KMS-11 (cell line): ENCODE results near the gene CCDC148.
"Not testable (repeated sequence)": the region's sequence is repeated elsewhere in the genome, so short reads cannot be mapped to it uniquely, and the experiment has no call there.

ENCODE experiments used
- H2AFZ ChIP-seq: fragments of 200-600 bp; sonication (generic); 2 replicates; pipeline ENCODE4 v1.6.1; 2016; ENCODE audit warnings: antibody characterized with exemption, mixed run types, low read depth
- H3K27ac ChIP-seq: fragments of 200-600 bp; sonication (generic); 2 replicates; pipeline ENCODE4 v1.6.1; 2016; ENCODE audit warnings: mild to moderate bottlenecking, mixed run types
- H3K27me3 ChIP-seq: fragments of 200-600 bp; sonication (generic); 2 replicates; pipeline ENCODE4 v1.6.1; 2017; ENCODE audit warnings: mild to moderate bottlenecking, low read depth, mixed run types, moderate library complexity; ENCODE audit not compliant: insufficient read depth
- H3K36me3 ChIP-seq: fragments of 200-600 bp; sonication (generic); 2 replicates; pipeline ENCODE4 v1.6.1; 2017; ENCODE audit warnings: mild to moderate bottlenecking, mixed run types; ENCODE audit not compliant: insufficient read depth
- H3K4me1 ChIP-seq: fragments of 200-600 bp; sonication (generic); 2 replicates; pipeline ENCODE4 v1.6.1; 2016; ENCODE audit warnings: mild to moderate bottlenecking, low read depth, mixed run types; ENCODE audit not compliant: poor library complexity, severe bottlenecking
- H3K4me2 ChIP-seq: fragments of 200-600 bp; sonication (generic); 2 replicates; pipeline ENCODE4 v1.7.0; 2016; ENCODE audit warnings: mild to moderate bottlenecking, mixed run types
- H3K4me3 ChIP-seq: fragments of 200-600 bp; sonication (generic); IDR thresholded peaks from 2 replicates; pipeline ENCODE4 v1.6.1; 2017; ENCODE audit warnings: low read depth, low read length, mixed read lengths; ENCODE audit not compliant: insufficient read depth
- H3K79me2 ChIP-seq: fragments of 200-600 bp; sonication (generic); 2 replicates; pipeline ENCODE4 v1.6.1; 2016; ENCODE audit warnings: low read depth, mixed run types; ENCODE audit not compliant: insufficient read depth
- H3K9ac ChIP-seq: fragments of 200-600 bp; sonication (generic); 2 replicates; pipeline ENCODE4 v1.6.1; 2016; ENCODE audit warnings: mild to moderate bottlenecking, mixed run types
- H4K20me1 ChIP-seq: fragments of 200-600 bp; sonication (generic); 2 replicates; pipeline ENCODE4 v1.6.1; 2016; ENCODE audit warnings: mild to moderate bottlenecking, mixed run types; ENCODE audit not compliant: insufficient read depth
- TF ChIP-seq, protein P1 (sequence below): fragments of 200-600 bp; sonication (generic); conservative IDR thresholded peaks from 2 replicates; pipeline ENCODE4 v1.6.1; 2017; ENCODE audit warnings: low read depth, mild to moderate bottlenecking, antibody characterized with exemption, low read length, moderate library complexity, mixed read lengths

CCDC148 gene

DNA sequence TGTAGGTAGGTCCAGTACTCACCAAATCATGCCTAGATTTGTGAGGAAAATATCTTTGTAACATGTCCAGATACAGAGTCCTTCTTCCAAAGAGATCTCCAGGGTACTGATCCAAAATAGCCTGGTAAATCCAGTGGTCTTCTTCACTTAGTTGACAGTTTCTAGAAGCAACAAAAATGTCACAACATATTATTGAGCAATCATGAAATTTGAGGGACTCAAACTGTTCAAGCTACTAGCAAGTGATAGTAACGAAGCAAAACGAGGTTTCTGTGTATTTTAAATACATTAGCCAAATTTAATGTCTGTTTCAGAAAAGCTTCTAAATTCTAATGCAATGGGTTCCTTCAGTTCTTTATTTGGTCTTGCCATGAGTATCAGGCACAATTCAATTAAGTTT lies 142.8 kb downstream of the CCDC148 start:
- Histone ChIP-seq H3K79me2 (no peaks in the 10 kb centered on the region), H3K27ac (no peak overlapping the region), H2AFZ (no peak overlapping the region), H3K9ac (no peak overlapping the region), H3K36me3 (no peaks in the 10 kb centered on the region), H4K20me1 (no peaks in the 10 kb centered on the region), H3K27me3 (no peaks in the 10 kb centered on the region), H3K4me1 (peaks cover 35% of the 10 kb centered on the region), H3K4me3 (no peak overlapping the region), H3K4me2 (no peak overlapping the region)
- TF ChIP-seq, protein P1, sequence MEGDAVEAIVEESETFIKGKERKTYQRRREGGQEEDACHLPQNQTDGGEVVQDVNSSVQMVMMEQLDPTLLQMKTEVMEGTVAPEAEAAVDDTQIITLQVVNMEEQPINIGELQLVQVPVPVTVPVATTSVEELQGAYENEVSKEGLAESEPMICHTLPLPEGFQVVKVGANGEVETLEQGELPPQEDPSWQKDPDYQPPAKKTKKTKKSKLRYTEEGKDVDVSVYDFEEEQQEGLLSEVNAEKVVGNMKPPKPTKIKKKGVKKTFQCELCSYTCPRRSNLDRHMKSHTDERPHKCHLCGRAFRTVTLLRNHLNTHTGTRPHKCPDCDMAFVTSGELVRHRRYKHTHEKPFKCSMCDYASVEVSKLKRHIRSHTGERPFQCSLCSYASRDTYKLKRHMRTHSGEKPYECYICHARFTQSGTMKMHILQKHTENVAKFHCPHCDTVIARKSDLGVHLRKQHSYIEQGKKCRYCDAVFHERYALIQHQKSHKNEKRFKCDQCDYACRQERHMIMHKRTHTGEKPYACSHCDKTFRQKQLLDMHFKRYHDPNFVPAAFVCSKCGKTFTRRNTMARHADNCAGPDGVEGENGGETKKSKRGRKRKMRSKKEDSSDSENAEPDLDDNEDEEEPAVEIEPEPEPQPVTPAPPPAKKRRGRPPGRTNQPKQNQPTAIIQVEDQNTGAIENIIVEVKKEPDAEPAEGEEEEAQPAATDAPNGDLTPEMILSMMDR: no peak

DNA sequence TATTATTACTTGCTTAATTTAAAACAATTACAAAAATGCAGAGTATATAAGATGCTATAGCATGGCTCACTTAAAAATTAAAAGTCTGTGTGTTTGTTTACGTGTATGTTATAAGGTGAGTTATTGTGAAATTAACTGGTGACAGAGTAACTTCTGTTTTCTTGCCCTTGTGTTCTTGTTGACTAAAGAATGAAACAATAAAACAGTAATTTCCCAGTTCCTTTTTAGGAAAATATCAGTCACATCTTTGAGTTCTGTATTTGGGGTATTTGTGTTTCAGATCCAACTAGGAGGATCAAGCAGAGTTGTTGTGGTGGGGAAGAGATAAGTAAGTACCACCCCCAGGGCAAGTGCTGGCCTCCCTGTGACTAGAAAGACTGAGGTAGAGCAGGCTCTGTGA lies 143.6 kb downstream of the CCDC148 start:
- no peak overlapping the region for H3K4me3 ChIP-seq
- TF ChIP-seq, protein P1: no peak
- H2AFZ ChIP-seq: no peak overlapping the region
- no peaks in the 10 kb centered on the region for H4K20me1 ChIP-seq
- no peak overlapping the region for H3K9ac ChIP-seq
- H3K36me3 ChIP-seq: no peaks in the 10 kb centered on the region
- H3K4me1 ChIP-seq: peaks cover 28% of the 10 kb centered on the region
- H3K4me2 ChIP-seq: no peak overlapping the region
- H3K79me2 ChIP-seq: no peaks in the 10 kb centered on the region
- H3K27ac ChIP-seq: no peak overlapping the region
- no peaks in the 10 kb centered on the region for H3K27me3 ChIP-seq

DNA sequence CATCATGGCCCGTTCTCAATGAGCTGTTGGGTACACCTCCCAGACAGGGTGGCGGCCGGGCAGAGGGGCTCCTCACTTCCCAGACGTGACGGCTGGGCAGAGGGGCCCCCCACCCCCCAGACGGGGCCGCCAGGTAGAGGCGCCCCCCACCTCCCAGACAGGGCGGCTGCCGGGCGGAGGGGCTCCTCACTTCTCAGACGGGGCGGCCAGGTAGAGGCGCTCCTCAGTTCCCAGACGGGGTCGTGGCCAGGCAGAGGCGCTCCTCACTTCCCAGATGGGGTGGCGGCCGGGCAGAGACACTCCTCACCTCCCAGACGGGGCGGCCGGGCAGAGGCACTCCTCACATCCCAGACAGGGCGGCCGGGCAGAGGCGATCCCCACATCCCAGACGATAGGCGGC lies 146.1 kb downstream of the CCDC148 start:
- H3K4me3 ChIP-seq, H3K4me2 ChIP-seq, H3K36me3 ChIP-seq, H4K20me1 ChIP-seq, H3K9ac ChIP-seq, H3K27ac ChIP-seq, H2AFZ ChIP-seq, H3K4me1 ChIP-seq, H3K27me3 ChIP-seq, H3K79me2 ChIP-seq: not testable (repeated sequence)

DNA sequence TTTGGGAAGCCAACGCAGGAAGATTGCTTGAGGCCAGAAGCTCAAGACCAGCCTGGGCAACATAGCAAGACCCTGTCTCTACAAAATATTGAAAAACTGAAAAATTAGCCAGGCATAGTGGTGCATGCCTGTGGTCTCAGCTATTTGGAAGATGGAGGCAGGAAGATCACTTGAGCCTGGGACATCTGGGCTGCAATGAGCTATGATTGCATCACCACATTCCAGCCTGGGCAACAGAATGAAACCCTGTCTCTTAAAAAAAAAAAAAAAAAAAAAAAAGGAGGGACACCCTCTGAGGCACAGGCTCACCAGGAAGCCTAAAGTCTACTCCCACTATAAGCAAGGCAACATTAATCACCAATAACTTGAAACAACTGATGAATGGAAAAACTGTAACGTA lies 151.1 kb downstream of the CCDC148 start:
- no peaks in the 10 kb centered on the region for H3K79me2 ChIP-seq
- H2AFZ ChIP-seq: no peak overlapping the region
- H3K27me3 ChIP-seq: no peaks in the 10 kb centered on the region
- H3K36me3 ChIP-seq: no peaks in the 10 kb centered on the region
- H3K4me2 ChIP-seq: no peak overlapping the region
- no peaks in the 10 kb centered on the region for H3K4me1 ChIP-seq
- H3K27ac ChIP-seq: no peak overlapping the region
- H3K9ac ChIP-seq: no peak overlapping the region
- TF ChIP-seq, protein P1: no peak
- H3K4me3 ChIP-seq: no peak overlapping the region
- H4K20me1 ChIP-seq: no peaks in the 10 kb centered on the region

DNA sequence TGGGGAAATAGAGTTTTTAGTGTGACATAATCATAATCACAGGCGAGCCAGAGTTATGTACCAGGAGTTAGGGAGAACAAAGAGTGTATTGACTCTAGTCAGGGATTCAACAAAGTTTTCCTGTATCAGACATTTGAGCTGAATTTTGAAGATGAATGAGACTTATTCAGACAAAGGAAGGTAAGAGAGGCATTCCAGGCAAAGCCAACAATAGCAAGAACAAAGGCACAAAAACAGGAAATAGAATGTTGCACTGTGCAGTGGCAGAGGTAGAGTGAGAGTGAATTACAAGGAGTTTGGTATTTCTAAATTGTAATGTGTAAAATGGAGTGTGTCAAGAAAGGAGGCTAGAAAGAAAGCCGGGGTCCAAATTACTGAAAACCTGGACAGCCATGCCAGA lies 156.2 kb downstream of the CCDC148 start:
- TF ChIP-seq, protein P1: no peak
- H3K4me2 ChIP-seq: no peak overlapping the region
- H3K36me3 ChIP-seq: no peaks in the 10 kb centered on the region
- H3K79me2 ChIP-seq: no peaks in the 10 kb centered on the region
- no peak overlapping the region for H3K27ac ChIP-seq
- H3K4me3 ChIP-seq: no peak overlapping the region
- H3K4me1 ChIP-seq: no peaks in the 10 kb centered on the region
- H4K20me1 ChIP-seq: no peaks in the 10 kb centered on the region
- H3K9ac ChIP-seq: no peak overlapping the region
- H2AFZ ChIP-seq: no peak overlapping the region
- H3K27me3 ChIP-seq: no peaks in the 10 kb centered on the region
